ENCODE measurements around the gene NFATC3.

Gene NFATC3

GRCh38 chr16:68244903-68245853, 160.0 kb downstream of the NFATC3 start, which contains the start of gene PLA2G15:
Gene PLA2G15, plus strand, starts transcription at chr16:68245373. Its CDS starts 54 bp downstream, at chr16:68245427.
- DNase-seq (ENCODE audit: low read depth, low spot score): peak; percentile 83

- DNase-seq (ENCODE audit: low read depth, low spot score): no peak
Observed at GRCh38 chr16:68246121-68246520, 161.0 kb downstream of the NFATC3 start.

GRCh38 chr16:68246666-68247065, 161.5 kb downstream of the NFATC3 start:
- DNase-seq (ENCODE audit: low read depth, low spot score): no peak

- no peak for DNase-seq (ENCODE audit: low read depth, low spot score)
Observed at GRCh38 chr16:68247400-68247799, 162.2 kb downstream of the NFATC3 start.

- no peak for DNase-seq (ENCODE audit: low read depth, low spot score)
Observed at GRCh38 chr16:68247932-68248331, 162.8 kb downstream of the NFATC3 start.

GRCh38 chr16:68249371-68249770, 164.2 kb downstream of the NFATC3 start:
- DNase-seq (ENCODE audit: low read depth, low spot score): no peak

- DNase-seq (ENCODE audit: low read depth, low spot score): no peak
Observed at GRCh38 chr16:68250951-68251350, 165.8 kb downstream of the NFATC3 start.

- no peak for DNase-seq (ENCODE audit: low read depth, low spot score)
Observed at GRCh38 chr16:68251832-68252231, 166.7 kb downstream of the NFATC3 start.

- DNase-seq (ENCODE audit: low read depth, low spot score): no peak
Observed at GRCh38 chr16:68252383-68252782, 167.2 kb downstream of the NFATC3 start.

- DNase-seq (ENCODE audit: low read depth, low spot score): no peak
Observed at GRCh38 chr16:68253721-68254120, 168.6 kb downstream of the NFATC3 start.

GRCh38 chr16:68255712-68256111, 170.5 kb downstream of the NFATC3 start:
- DNase-seq (ENCODE audit: low read depth, low spot score): no peak

- no peak for DNase-seq (ENCODE audit: low read depth, low spot score)
Observed at GRCh38 chr16:68257251-68257905, 172.2 kb downstream of the NFATC3 start.

GRCh38 chr16:68257906-68258800, 173.0 kb downstream of the NFATC3 start:
- no peak for DNase-seq (ENCODE audit: low read depth, low spot score)

GRCh38 chr16:68259007-68259825, 174.0 kb downstream of the NFATC3 start:
- DNase-seq (ENCODE audit: low read depth, low spot score): no peak

- no peak for DNase-seq (ENCODE audit: low read depth, low spot score)
Observed at GRCh38 chr16:68263559-68264127, 178.5 kb downstream of the NFATC3 start.

GRCh38 chr16:68264128-68265077, 179.2 kb downstream of the NFATC3 start, which contains the start of gene SLC7A6:
Gene SLC7A6, plus strand, starts transcription at chr16:68264526. Its CDS starts 10,201 bp downstream, at chr16:68274727.
- no peak for DNase-seq (ENCODE audit: low read depth, low spot score)

- DNase-seq (ENCODE audit: low read depth, low spot score): no peak
Observed at GRCh38 chr16:68265078-68265920, 180.1 kb downstream of the NFATC3 start.

Data from brain pericyte (primary cell).